HG03196 (cell line): Measurements from ENCODE around the gene GRIFIN.

ENCODE experiments used
- ATAC-seq: cut with Tn5 transposase; IDR thresholded peaks from one replicate; pipeline ENCODE4 v1.9.1; 2021; ENCODE audit not compliant: unreplicated experiment

GRIFIN gene

DNA sequence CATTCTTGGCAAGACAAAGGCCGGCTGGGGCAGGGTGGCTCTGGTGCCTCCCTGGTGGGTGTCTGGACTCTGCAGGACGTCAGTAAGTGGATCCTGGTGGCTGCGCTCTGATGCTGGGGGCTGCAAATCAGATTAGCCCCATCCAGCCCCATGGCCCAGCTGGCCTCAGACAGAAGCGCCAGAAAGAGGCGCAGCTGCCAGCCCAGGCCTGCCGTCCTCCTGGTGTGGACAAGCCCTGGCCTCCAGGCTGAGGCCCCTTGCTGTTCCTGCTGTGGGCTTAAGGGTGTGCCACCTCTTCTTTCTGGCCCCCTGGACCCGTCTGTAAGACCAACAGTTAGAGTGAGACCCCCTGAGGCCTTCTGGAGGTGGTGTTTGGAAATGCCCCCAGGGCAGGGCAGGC lies 37.5 kb upstream of the GRIFIN start:
- ATAC-seq = no peak

DNA sequence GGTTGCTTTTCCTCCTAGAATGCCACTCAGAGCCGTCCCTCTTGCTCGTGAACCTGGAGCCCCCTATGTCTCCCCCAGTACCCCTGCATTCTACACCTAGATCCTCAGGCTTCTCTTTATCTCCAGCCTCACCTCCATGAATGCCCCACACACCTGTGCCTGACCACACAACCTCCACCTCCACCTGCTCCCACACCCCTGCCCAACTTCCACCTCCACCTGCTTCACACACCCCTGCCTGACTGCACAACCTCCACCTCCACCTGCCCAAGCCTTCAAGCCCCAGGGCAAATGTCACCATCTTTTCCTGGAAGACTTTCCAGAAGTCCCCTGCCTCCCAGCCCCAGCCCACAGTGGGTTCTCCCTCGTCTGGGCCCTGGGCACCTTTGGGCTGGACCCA lies 36.5 kb upstream of the GRIFIN start:
- no peak for ATAC-seq

DNA sequence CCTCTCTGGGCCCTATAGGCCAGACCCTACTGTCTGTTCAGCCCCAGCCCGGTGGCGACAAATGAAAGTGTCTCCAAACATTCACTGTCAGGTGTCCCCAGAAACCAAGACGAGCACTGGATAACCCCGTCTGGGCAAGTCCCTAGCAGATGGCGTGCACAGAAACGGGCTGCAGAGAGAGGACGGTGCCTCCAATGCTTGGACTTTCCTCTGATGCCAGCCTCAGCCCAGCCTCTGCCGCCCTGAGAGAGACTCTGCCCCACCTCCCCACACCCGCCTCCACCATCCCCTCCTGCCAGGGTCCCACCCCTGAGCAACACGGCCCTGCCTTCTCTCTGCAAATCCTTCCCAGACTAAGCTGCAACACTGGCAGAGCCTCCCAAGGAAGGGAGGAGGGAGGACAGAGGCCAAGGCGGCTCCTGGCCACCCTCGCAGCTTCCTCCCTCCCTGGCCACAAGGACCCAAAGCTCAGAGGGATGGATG lies 36.0 kb upstream of the GRIFIN start:
- ATAC-seq = no peak

DNA sequence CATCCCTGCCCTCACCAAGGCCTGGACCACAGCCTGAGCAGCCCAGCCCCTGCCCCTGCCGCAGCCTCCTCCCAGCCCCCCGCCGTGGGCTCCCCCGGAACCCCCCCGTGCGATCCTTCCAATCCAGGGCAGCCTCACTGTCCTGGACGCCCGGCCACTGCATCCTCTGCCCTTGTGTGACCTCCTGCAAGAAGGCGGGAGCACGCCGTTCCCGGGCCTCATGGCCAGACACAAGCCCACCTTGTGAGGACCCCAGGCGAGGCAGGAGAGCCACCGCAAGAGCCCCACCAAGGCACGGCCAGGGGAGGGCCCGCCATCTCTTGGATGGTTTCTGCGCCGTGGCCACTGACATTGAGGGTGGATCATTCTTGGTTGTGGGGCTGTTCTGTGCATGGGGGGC lies 35.6 kb upstream of the GRIFIN start:
- ATAC-seq = no peak

DNA sequence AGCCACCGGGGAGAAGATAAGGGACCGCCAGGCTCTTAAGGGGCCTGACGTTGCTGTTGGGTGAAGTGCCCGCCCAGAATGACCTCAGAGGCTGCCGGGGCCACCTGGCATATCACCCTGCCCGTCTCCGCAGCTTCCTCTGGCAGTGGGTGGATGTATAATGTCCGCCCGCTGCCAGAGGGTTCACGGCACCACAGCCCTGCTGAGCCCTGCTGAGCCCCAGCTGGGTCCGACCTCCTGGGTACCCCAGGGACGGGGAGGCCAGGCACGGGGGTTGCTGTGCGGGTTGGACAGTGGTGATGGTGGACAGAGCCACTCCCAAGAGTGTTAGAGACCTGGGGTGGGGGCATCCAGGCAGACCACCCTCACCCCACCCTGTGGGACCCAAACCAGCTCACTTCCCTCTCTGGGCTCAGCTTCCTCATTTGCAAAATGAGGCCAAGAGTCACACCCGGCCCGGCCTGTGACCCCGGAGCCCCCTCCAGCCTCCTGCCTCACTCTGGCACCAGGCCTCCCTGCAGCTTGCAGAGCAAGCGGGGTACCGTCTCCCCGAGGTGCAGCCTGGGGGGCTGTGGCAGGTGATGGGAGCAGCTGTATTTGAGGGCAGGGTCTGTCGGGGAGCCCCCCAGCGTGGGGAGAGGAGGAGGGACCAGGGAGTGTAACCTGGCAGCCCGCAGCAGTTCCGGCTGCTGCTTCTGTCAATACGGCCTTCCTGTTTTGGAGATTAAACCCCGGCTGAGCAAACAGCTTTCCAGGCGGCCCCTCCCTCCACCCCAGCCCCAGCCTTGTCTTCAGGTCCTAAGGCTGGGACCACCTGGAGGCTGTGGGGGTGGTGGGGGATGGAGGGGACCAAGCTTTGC lies 34.9 kb upstream of the GRIFIN start:
- ATAC-seq = no peak

DNA sequence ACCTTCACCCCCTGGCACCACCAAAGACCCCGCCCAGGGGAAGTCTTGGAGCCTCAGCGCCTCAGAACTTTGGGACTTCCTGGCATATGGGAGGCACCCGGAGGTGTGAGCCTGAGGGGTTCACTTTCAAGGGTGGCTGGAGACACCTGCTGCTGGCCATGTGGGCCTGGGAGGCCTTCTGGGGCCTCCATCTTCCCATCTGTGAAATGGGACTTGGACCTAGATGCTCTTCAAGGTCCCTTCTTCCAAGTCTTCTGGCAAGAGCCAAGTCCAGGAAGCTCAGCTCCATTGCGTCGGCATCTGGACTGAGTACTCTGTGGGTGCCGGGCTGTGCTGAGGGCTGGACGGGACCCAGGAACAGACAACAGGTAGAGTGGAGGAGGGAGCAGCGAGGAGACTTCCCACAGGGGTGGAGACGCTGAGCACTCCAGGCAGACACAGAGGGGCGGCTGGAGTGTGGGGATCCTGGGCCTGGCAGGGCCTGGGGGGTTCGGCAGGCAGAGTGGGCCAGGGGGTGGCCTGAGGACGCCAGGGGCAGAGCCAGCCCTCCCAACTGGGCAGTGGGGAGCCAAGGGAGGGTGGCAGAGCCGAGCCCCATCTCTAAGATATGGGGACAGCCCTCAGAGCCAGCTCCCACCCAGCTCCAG lies 34.1 kb upstream of the GRIFIN start:
- ATAC-seq = no peak

DNA sequence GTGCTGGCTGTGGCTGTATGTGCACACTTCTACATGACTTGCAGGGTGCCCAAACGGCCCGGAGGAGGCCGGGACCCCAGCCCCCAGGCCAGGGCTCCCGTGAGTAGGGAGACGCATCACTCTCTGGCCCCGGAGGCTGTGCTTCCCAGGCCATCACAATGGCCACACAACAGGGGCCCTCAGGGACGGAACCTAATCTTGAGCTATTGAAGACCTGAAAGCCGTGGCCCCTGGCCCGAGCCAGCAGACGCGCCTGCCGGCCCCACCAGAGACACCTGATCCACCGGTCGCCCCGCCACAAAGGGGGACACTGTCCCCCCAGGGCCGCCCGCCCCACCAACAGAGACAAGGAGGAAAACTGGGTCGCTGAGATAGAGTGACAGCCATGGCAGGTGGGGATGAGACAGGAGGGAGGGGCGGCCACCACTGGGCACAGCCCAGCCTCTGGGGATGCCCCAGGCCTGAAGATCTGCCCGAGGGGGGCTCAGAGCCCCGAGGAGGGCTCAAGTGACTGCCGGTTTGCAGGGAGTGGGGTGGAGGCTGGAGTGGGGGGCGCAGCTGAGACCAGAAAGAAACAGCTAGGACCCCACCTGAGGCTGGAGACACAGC lies 33.2 kb upstream of the GRIFIN start:
- no peak for ATAC-seq

DNA sequence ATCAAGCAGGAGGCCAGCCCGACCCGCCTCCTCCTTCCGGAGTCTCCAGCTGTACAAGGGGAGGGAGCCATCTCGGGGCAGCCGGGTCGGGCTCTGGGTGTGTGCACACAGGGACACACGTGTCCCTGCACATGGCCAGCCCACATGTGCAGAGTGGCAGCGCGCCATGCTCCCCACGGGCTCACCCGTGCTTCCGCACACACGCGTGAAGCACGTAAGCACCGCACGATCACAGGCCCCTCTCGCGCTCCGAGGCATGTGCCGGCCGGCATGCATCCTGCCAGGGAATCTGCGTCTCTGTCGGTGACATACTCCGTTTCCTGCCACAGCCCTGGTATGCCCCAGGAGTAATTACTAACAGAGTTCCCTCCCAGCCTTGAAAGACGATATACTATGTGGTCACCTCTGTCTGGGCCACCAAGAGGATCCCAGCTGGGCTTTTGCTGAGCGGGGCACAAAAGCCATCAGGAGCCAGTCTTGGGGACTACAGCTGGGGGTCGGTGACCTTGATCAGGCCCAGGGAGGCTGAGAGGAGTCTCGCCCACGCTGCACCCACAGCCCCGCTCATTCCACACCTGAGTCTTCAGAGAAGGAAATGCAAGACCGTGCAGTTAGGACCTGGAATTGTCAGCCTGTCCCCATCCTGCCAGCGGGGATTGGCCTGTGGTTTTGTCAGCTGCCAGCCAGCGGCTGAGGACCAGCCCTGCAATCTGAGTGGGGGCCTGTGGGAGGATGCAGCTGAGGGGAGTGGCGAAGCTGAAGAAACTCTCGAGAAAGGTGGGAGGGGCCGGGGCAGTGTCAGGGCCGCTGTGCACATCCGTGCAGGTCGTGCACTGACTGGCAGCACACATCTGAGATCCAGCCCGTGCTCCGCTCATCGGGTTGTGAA lies 32.4 kb upstream of the GRIFIN start:
- ATAC-seq = no peak

DNA sequence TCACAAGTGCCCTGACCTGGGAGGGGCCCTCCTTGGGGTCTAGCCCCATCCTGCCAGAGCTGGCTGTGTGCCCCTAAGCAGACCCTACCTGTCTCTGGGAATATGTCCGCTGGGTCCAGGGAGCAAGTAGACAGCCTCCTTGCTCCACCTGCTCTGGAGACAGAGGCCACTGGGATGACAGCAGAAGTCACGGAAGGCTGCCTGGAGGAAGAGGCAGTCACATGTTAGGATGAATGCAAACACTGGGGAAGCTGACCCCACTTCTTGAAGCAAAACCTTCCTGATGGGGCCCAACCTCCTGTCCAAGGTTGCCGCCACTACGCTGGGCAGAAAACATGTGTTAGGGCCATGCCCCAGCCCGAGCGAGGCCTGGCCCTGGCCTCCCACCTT lies 31.7 kb upstream of the GRIFIN start:
- ATAC-seq = no peak

DNA sequence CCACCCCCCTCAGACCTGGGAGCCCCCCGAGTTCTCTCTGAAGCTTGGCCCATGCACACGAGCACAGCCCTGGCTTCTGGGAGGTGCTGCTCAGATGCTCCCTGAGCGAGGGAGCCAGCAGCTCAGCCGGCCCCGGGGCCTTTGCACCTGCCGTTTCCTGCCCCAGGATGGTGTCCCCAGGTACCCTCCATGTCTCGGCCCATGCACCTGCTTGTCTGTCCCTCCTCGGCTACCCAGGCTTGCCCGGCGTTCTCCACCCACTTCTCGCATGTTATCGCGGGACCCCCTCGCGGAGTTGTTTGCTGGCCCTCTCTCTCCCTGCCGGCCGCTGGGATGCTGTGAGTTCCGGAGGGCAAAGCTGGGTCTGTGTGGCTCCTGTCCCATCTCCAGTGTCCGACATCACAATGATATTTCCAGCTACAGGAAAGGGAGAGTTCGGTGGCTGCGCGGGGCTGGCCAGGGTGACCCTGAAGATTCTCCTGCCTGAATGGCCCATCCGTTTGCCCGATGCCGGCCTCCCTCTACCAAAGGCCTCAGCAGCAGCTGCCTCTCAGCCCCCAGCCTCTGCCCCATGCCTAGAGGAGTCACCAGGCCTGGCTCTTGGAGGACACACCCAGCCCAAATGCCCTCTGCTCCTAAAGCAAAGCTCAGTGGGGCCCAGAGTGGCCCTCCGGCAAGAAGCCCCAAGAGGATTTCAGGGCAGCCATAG lies 31.2 kb upstream of the GRIFIN start:
- ATAC-seq = no peak

DNA sequence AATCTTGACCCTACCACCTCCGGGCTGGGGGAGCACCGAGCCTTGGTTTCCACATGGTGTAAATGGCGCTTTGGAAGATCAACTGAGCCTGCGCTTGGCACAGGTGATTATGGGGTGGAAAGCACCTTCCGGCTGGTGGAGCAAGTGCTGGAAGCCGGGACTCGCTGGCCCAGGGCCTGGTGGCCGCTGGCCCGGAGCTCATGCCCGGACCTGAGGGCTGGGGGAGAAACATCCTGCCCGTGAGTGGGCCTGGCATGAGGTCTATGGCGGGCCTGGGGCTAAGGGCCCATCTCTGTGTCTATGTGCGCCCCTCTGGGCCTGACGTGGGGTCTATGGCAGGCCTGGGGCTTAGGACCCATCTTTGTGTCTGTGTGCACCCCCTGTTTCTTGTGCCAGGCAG lies 29.2 kb upstream of the GRIFIN start:
- ATAC-seq = no peak

DNA sequence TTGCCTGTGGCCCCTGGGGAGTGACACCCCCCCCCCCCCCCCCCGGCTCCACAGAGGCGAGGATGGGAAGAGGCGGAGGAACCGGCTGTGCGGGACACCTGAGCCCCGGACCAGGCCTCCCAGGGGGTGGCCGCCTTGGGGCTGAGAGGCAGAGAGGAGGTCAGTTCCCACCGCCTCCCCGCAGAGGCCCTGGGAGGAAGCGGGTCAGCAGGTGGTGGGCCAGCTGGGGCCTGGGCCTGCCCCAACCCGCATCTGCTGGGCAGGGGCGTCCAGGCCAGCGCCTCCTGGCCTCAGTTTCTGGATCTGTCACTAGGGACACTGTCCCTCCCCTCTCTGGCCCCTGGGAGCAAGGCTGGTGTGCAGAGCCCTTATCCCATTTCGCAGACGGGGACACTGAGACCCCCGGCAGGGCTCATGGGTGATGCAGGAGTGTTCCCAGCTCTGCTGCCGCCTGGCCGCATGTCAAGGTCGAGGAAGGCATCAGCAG lies 28.7 kb upstream of the GRIFIN start:
- no peak for ATAC-seq

DNA sequence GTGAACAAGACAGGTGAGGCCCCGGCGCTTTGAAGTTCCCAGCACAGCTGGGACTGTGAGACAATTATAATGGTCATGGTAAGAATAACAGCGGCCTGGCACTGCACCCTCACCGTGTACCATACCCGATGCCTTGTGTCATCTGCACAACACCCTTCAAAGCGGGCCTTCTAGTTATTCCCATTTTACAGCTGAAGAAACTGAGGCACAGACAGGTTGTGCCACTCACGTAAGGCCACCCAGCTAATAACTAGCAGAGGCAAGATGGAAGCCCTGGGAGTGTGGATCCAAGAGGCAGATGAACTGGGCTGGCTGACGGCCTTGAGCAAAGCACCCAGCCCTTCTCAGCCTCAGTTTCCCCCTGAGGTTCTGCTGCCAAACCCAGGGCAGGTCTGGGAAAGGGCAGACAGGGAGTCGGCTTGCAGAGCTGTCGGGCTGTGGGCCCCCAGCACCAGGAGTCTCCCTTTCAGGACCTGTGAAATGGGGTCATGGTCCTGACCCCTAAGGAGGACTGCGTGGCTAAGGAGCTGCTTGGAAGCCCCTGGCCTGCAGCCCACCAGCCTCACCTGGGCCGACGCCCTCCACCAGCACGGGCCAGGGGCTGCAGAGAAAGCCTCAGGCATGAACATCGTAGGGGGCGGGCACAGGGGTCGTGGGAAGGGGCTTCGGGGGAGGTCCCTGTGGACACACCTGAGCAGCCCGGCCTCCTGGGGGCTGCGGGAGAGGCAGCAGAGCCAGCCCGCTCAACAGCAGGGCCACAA lies 28.1 kb upstream of the GRIFIN start:
- no peak for ATAC-seq

DNA sequence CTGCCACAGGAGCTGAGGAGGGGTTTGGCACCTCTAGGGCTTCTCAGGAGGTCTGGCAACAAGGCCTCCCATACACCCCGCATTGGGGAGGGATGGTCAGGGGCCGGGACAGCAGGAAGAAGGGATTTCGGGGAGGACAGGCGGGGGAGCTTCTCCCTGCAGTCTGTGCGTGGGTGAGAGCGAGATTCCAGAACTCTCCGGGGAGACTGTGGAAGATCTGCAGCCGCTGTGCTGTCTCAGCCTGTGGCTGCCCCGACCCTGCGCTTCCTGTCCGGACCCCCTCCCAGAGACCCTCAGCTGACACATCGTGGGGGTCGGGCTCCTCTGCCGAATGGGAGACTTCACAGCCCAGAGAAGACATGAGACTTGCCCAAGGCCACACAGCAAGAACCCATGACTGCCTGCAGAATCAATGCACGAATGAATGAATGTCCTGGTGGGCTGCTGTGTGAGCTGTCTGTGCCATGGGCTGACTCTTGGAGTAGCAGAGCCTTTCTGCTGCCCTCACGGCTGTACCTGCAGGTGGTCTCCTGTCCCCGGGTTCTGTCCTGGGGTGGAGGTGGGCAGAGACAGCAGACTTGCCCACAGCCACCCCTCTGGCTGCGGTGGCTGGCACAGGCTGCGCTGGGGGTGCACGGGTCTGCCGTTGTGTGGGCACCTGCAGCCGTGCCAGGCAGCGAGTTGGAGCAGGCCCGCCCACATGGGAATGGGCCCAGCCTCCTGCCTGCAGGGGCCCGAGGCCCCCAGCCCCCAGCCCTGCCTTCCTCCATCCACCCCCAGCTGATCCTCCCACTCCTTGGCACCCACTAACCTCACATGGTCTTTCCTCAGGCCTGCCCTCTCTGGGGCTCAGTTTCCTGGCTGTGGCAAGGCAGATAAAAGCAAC lies 27.1 kb upstream of the GRIFIN start:
- no peak for ATAC-seq

DNA sequence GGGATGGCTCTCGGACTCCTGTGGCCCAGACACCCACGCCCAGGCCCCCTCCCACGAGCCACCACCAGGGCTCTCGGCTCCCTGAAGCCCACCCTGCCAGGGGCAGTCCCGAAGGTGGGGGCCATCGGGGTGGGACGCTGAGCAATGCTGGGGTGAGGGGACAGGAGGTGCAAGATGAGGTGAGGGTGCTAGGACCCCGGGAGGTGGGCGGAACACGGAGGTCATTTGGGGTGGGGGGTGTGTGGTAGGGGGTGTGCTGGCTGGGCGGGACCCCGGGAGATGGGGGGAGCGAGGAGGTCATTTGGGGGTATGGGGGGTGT lies 26.4 kb upstream of the GRIFIN start:
- ATAC-seq = no peak

DNA sequence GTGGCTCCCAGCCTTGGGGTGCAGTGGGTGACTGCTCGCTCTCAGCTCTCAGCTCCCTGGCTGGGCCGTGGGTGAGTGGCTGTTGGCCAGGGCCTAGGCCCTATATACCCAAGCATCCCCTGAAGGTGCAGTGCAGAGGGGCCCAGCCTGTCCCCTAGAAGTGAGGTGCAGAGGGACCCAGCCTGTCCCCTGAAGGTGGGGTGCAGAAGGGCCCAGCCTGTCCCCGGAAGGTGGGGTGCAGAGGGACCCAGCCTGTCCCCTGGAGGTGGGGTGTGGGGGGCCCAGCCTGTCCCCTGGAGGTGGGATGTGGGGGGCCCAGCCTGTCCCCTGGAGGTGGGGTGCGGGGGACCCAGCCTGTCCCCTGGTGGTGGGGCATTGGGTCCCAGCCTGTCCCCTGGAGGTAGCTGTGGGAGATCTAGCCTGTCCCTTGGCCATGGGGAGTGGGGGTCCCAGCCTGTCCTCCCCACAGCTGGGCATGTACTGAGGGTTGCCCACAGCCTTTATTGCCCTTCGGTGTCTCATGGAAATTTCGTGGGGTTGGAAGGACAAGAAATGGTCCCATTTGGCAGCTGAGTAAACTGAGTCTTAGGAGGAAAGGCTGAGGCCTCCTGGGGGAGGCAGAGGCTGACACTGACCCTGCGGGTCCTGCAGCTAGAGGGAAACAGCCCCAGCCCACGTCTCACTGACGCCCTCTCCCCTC lies 25.9 kb upstream of the GRIFIN start:
- ATAC-seq = no peak

DNA sequence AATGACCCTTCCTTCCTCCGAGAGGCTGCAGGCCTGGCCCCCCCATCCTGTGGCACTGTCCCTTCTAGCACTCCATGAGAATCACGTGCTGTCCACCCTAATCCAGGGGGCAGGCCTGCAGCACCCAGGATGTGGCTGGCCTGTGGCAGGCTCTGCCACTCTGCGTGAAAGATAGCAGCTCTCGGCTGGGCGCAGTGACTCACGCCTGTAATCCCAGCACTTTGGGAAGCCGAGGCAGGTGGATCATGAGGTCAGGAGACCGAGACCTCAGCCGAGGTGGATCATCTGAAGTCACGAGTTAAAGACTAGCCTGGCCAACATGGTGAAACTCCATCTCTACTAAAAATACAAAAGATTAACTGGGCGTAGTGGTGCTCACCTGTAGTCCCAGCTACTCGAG lies 24.5 kb upstream of the GRIFIN start:
- ATAC-seq = no peak

DNA sequence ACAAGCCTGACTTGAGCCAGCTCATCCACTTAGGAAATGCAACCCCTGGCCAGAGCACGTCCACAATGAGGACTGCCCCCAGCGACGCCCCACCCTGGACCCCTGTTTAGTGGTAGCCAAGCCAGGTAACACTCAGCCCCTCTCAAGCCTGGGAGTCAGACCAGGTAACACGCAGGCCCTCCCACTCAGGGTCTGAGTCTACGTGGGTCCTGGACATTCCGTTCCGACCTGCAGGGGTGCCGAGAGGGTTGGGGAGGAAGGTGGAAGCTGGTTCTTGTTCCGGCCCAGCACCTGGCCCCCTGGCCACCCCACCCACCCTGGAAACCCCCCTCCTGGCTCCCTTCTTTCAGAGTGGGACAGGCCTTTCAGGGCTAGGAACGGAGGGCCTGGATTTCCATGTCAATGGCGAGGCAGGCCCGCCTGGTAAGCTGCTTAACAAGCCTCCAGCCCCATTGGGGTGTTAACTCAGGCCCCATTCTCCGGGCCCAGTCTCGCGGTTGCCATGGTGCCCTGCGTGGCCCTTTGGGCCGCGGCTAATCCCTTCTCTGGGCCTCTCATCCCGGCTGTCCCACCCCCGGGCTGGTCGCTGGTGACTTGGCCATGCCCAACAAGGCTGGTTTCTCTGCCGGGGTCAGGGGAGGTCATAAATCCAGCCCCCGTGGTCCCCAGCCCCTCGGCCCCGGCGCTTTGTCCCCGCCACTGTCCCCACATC lies 23.7 kb upstream of the GRIFIN start:
- ATAC-seq = no peak
